OCI-LY3 (cell line): ENCODE results near the gene SPG7.

Experiments
- H2AFZ ChIP-seq: fragments of 200-600, 300-600 bp; shearing (Covaris generic); 2 replicates; pipeline ENCODE4 v1.6.0; 2014; ENCODE audit warnings: antibody characterized with exemption, low read depth, low read length
- H3K27ac ChIP-seq: fragments of 200-600, 300-600 bp; sonication (generic); 2 replicates; pipeline ENCODE4 v1.5.1; 2014; ENCODE audit warnings: mild to moderate bottlenecking, low read length, moderate library complexity, mixed read lengths
- H3K27me3 ChIP-seq: fragments of 200-600, 300-600 bp; sonication (generic); 2 replicates; pipeline ENCODE4 v1.6.1; 2014; ENCODE audit warnings: low read depth, low read length, mixed read lengths
- H3K36me3 ChIP-seq: fragments of 200-600, 300-600 bp; sonication (generic); replicated peaks from 2 replicates; pipeline ENCODE3; 2014; ENCODE audit warnings: low read depth, low read length, mixed read lengths
- H3K4me1 ChIP-seq: fragments of 300-600, 200-600 bp; sonication (generic); 2 replicates; pipeline ENCODE4 v1.6.1; 2014; ENCODE audit warnings: low read length, mixed read lengths
- H3K4me2 ChIP-seq: fragments of 200-600, 300-600 bp; sonication (generic); 2 replicates; pipeline ENCODE4 v1.6.1; 2014; ENCODE audit warnings: low read length, mixed read lengths
- H3K4me3 ChIP-seq: fragments of 300-600, 200-600 bp; sonication (generic); 2 replicates; pipeline ENCODE4 v1.5.1; 2014; ENCODE audit warnings: antibody characterized with exemption, mild to moderate bottlenecking, low read length, moderate library complexity
- H3K79me2 ChIP-seq: fragments of 300-600, 200-600 bp; shearing (Covaris generic); 2 replicates; pipeline ENCODE4 v1.6.1; 2014; ENCODE audit warnings: mild to moderate bottlenecking, low read length, mixed read lengths
- H3K9ac ChIP-seq: fragments of 300-600, 200-600 bp; shearing (Covaris generic); 2 replicates; pipeline ENCODE4 v1.6.0; 2014; ENCODE audit warnings: mild to moderate bottlenecking, low read length, moderate library complexity
- H3K9me3 ChIP-seq: fragments of 200-600, 300-600 bp; shearing (Covaris generic); 2 replicates; pipeline ENCODE4 v1.6.1; 2014; ENCODE audit warnings: low read length, mixed read lengths; ENCODE audit not compliant: insufficient read depth
- H4K20me1 ChIP-seq: fragments of 200-600, 300-600 bp; sonication (generic); 2 replicates; pipeline ENCODE4 v1.6.1; 2016; ENCODE audit warnings: low read length, mixed read lengths; ENCODE audit not compliant: insufficient read depth
- CTCF ChIP-seq: fragments of 200-600, 300-600 bp; sonication (generic); IDR thresholded peaks from 2 replicates; pipeline ENCODE4 v1.5.1; 2014; ENCODE audit warnings: antibody characterized with exemption, low read length, low read depth
- EZH2phosphoT487 ChIP-seq: fragments of 200-600 bp; shearing (Covaris generic); IDR thresholded peaks from 2 replicates; pipeline ENCODE4 v1.6.1; 2018; ENCODE audit warnings: antibody characterized with exemption, mixed run types, low read depth

The SPG7 gene

GRCh38 chr16:89529097-89529496 is 20.9 kb downstream of the SPG7 start:
- Histone ChIP-seq H3K4me3 (no peak overlapping the region), H3K9me3 (no peaks in the 10 kb centered on the region), H3K27ac (no peak overlapping the region), H3K36me3 (peaks cover 51% of the 10 kb centered on the region), H3K4me1 (no peaks in the 10 kb centered on the region), H3K9ac (no peak overlapping the region), H3K4me2 (no peak overlapping the region), H2AFZ (no peak overlapping the region), H3K79me2 (no peaks in the 10 kb centered on the region), H3K27me3 (no peaks in the 10 kb centered on the region), H4K20me1 (no peaks in the 10 kb centered on the region)
- no peak for TF ChIP-seq EZH2phosphoT487
- TF ChIP-seq CTCF = no peak

- no peaks in the 10 kb centered on the region; the same call in 1 of the 2 replicates for H4K20me1 ChIP-seq
- no peaks in the 10 kb centered on the region for H3K9me3 ChIP-seq
- H3K4me3 ChIP-seq = no peak overlapping the region
- H3K9ac ChIP-seq = no peak overlapping the region
- no peaks in the 10 kb centered on the region for H3K27me3 ChIP-seq
- H2AFZ ChIP-seq = no peak overlapping the region
- H3K36me3 ChIP-seq = peaks cover 57% of the 10 kb centered on the region
- no peak overlapping the region for H3K27ac ChIP-seq
- TF ChIP-seq EZH2phosphoT487 (no peak), CTCF (no peak)
- H3K4me1 ChIP-seq = no peaks in the 10 kb centered on the region
- H3K4me2 ChIP-seq = no peak overlapping the region
- no peaks in the 10 kb centered on the region for H3K79me2 ChIP-seq
These were observed 22.5 kb downstream of the SPG7 start for GRCh38 chr16:89530401-89531381.

- Histone ChIP-seq H3K27ac (no peak overlapping the region), H4K20me1 (no peaks in the 10 kb centered on the region; the same call in 1 of the 2 replicates), H3K4me3 (no peak overlapping the region), H3K27me3 (no peaks in the 10 kb centered on the region), H3K4me2 (no peak overlapping the region), H3K79me2 (no peaks in the 10 kb centered on the region), H3K4me1 (no peaks in the 10 kb centered on the region), H2AFZ (no peak overlapping the region), H3K36me3 (peaks cover 51% of the 10 kb centered on the region), H3K9ac (no peak overlapping the region), H3K9me3 (no peaks in the 10 kb centered on the region)
- TF ChIP-seq CTCF (no peak), EZH2phosphoT487 (no peak)
These were observed 23.8 kb downstream of the SPG7 start for GRCh38 chr16:89531821-89532526.

- Histone ChIP-seq H4K20me1 (no peaks in the 10 kb centered on the region; the same call in 1 of the 2 replicates), H3K27me3 (no peaks in the 10 kb centered on the region), H3K4me3 (no peak overlapping the region), H3K9me3 (no peaks in the 10 kb centered on the region), H3K36me3 (peaks cover 45% of the 10 kb centered on the region), H3K79me2 (no peaks in the 10 kb centered on the region), H3K4me2 (no peak overlapping the region), H3K9ac (no peak overlapping the region), H3K4me1 (no peaks in the 10 kb centered on the region), H3K27ac (no peak overlapping the region), H2AFZ (no peak overlapping the region)
- TF ChIP-seq CTCF (no peak), EZH2phosphoT487 (no peak)
These were observed 26.1 kb downstream of the SPG7 start for GRCh38 chr16:89534252-89534756.
